Measurements from ENCODE around the gene GNAQ.

GNAQ gene

GRCh38 chr9:77773381-77773780 lies 258.2 kb downstream of the GNAQ start:
- ChIA-PET CTCF (interaction anchor here (1.1 to 2.2 kb wide), 2 partner anchors 16 to 50 kb away, joined by 3 to 6 read pairs; no protein-coding TSS in a partner anchor), POLR2A (no interaction called here)
- no peak for TF ChIP-seq CTCF (IDR thresholded peaks at IDR 0.05; ENCODE audit: control extremely low read depth, extremely low read depth, low read depth, missing control alignments)
- DNase-seq (ENCODE audit: extremely low spot score): no peak

DNA sequence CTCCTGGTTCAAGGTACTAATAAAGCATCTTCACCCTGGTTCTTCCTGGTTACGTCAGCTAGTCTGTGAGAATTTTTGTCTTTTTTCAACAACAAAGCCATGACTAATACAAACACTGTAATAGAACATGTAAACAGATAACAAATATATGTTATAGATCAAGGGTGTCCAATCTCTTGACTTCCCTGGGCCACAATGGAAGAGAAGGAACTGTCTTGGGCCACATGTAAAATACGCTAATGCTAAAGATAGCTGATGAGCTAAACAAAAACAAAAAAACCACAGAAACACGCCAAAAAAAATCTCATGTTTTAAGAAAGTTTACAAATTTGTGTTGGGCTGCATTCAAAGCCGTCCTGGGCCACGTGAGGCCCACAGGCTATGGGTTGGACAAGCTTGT lies 259.0 kb downstream of the GNAQ start:
- ChIA-PET CTCF (interaction anchor here (1.1 to 2.2 kb wide), 2 partner anchors 16 to 49 kb away, joined by 3 to 6 read pairs; no protein-coding TSS in a partner anchor), POLR2A (no interaction called here)
- no peak for TF ChIP-seq CTCF (IDR thresholded peaks at IDR 0.05; ENCODE audit: control extremely low read depth, extremely low read depth, low read depth, missing control alignments)
- DNase-seq (ENCODE audit: extremely low spot score): no peak

- TF ChIP-seq CTCF (IDR thresholded peaks at IDR 0.05; ENCODE audit: control extremely low read depth, extremely low read depth, low read depth, missing control alignments): no peak
Measured at GRCh38 chr9:77771171-77771570, 260.4 kb downstream of the GNAQ start.

DNA sequence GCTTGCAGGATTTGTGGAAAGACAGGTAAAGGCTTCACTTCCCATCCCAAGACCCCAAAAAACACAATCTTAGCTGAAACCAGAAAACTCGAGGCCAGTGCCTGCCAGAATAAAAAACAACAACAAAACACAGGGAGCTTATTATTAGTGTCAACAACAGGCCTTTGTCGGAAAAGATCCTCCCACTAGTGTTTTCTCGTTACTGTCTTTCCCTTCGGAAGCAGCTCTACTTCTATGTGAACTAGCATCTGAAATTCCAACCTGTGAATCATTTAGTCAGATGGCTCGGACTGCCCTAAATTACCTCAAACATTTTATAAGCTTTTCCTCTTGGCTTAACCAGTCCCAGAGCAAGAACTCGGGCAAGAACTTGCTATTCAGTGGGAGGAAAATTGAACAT lies 261.3 kb downstream of the GNAQ start:
- no peak for DNase-seq (ENCODE audit: extremely low spot score)
- POLR2A ChIA-PET: no interaction called here
- CTCF ChIA-PET: interaction anchor here (0.7 to 1.9 kb wide), 2 partner anchors 11 to 15 kb away, joined by 3 to 4 read pairs; no protein-coding TSS in a partner anchor

More at GRCh38 chr9:77771171-77771570, 260.4 kb downstream of the GNAQ start:
- ChIA-PET CTCF (interaction anchor here (1.9 kb wide), 1 partner anchor 14 kb away, joined by 4 read pairs; no protein-coding TSS in a partner anchor), POLR2A (no interaction called here)
- DNase-seq (ENCODE audit: extremely low spot score): no peak

DNA sequence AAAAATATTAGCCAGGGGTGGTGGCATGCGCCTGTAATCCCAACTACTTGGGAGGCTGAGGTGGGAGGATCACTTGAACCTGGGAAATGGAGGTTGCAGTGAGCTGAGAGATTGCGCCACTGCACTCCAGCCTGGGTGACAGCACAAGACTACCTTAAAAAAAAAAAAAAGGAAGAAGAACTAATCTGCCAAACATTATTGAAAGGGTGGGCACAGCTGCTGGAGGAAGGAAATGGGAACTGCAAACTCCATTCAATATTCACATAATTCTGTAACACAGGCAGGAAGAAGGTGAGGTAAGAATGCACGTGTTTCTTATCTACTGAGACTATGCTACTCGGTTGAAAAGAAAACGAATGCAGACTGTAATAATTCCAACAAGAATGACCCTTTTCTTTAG lies 262.4 kb downstream of the GNAQ start:
- ChIA-PET CTCF (no interaction called here), POLR2A (no interaction called here)
- no peak for TF ChIP-seq CTCF (IDR thresholded peaks at IDR 0.05; ENCODE audit: control extremely low read depth, extremely low read depth, low read depth, missing control alignments)
- no peak for DNase-seq (ENCODE audit: extremely low spot score)

More for the DNA sequence above, 261.3 kb downstream of the GNAQ start:
- TF ChIP-seq CTCF (IDR thresholded peaks at IDR 0.05; ENCODE audit: control extremely low read depth, extremely low read depth, low read depth, missing control alignments): no peak

- DNase-seq (ENCODE audit: extremely low spot score): no peak
- ChIA-PET POLR2A (no interaction called here), CTCF (interaction anchor here (1.0 to 2.1 kb wide), 4 partner anchors 16 to 333 kb away, joined by 3 to 6 read pairs (median 4); no protein-coding TSS in a partner anchor)
- TF ChIP-seq CTCF (IDR thresholded peaks at IDR 0.05; ENCODE audit: control extremely low read depth, extremely low read depth, low read depth, missing control alignments): no peak
Measured at GRCh38 chr9:77766587-77766986, 265.0 kb downstream of the GNAQ start.

All from GM10248 (cell line).